Loucy (cell line): ENCODE results near the gene SSTR1.

ENCODE experiments used
- CTCF ChIP-seq: fragments of 200-600 bp; sonication (generic); conservative IDR thresholded peaks from 2 replicates; pipeline ENCODE4 v1.5.1; 2014; ENCODE audit warnings: mild to moderate bottlenecking, antibody characterized with exemption, low read length
- EZH2phosphoT487 ChIP-seq: fragments of 200-600 bp; IDR thresholded peaks from 2 replicates; pipeline ENCODE4 v1.6.1; 2018; ENCODE audit warnings: antibody characterized with exemption, mild to moderate bottlenecking, moderate library complexity, borderline replicate concordance

DNA sequence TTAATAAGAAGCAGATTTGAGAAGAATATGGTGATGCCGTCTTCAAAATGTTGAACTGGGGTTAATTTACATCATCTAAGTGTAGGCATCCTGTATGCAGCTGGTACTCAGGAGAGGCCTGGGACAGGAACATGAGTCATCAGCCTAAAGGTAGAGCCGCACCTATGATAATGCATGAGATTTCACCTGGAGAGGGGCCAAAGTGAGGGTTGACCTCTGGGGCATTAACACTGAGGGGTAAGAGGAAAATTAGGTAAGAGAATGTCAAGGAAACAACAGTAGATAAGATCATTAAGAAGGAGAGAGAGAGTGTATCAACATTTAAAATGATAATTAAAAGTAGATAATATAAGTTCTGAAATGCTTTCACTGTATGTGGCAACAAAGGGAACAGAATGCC, 20.2 kb upstream of the SSTR1 start:
- TF ChIP-seq CTCF (no peak), EZH2phosphoT487 (no peak)
